Ramos (cell line): Measurements from ENCODE around the gene FDXR.
"Not testable (repeated sequence)": the region's sequence is repeated elsewhere in the genome, so short reads cannot be mapped to it uniquely, and the experiment has no call there.

Source experiments
- in situ Hi-C: fragments of 300-500 bp; cut with MboI; formaldehyde crosslinking; loops from one replicate; pipeline ENCODE4 v1.14.3; 2022; ENCODE audit warnings: low sequenced_read_pairs; ENCODE audit not compliant: unreplicated experiment

FDXR gene

DNA sequence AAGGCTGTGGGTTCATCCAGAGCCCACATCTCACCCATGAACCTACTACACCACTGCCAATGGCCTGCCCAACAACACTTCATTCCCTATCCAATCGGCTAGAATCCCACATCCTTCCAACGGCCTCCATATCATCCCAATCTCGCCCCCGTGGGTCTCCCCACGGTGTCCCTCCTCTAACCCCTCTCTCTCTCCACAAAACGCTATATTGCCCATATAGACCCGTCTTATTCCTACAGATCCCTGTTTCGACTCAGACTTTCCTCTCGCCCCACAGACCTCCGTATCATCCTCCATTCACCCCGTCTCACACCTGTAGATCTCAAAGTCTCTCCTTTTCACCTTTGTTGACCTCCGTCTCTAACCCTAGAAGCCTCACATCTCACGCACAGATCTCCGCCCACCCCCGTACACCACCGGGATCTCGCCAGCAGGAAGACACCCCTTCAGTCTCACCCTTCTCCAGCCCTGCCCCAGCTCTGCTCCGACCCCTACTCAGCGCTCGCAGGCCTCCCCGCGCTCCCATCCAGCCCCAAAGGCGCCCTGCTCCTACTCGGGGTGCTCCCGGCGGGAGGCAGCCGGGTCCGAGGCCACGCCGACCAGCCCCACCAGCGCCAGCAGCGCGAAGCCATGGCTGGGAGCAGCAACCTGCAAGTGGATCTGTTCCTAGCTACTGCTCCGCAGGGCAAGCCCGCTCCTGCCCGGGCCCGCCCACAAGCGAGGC lies at the start of gene FDXR:
Gene FDXR, minus strand, starts transcription at position 682 of the 724 bp plus-strand sequence. Its CDS starts 50 bp downstream, at position 632.
- in situ Hi-C loops: no loop called here

DNA sequence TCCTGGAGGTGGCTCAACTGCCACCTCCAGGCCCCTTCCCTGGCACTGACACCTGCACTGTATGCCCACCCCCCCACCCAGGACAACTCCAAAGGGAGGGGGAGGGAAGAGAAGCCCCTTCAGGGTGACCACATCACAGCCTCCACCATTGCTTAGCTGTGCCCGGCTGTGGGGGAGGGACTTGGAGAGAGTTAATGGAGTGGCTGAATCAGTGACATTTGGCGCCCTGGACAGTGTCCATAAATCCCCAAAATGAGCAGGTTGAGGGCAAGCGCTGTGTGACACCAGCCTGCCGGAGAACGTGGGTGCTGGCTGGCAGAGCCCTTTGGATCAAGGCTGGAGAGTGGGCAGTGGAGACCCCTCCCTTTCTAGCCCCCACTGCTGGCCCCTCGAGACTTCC lies 49.4 kb upstream of the FDXR start:
- in situ Hi-C loops: no loop called here

- in situ Hi-C loops: no loop called here
Observed at GRCh38 chr17:74921769-74922168, 49.0 kb upstream of the FDXR start.

- in situ Hi-C loops: no loop called here
Observed at GRCh38 chr17:74921026-74921681, 48.4 kb upstream of the FDXR start.

GRCh38 chr17:74920642-74921025 lies 47.8 kb upstream of the FDXR start:
- in situ Hi-C loops: no loop called here

DNA sequence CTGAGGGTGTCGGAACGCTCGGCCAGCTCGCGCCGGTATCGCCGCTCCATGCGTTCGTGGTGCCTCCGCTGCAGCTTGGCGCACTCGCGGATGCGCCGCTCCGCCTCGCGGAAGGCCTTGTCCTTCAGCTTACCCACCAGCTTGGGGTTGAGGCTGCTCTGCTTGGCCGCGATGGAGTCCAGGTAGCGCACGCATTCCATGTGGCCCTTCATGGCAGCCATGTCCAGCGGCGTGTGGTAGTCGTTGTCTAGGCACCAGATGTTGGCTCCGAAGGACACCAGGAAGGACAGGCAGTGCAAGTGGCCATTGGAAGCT lies 47.5 kb upstream of the FDXR start:
- in situ Hi-C loops: no loop called here

DNA sequence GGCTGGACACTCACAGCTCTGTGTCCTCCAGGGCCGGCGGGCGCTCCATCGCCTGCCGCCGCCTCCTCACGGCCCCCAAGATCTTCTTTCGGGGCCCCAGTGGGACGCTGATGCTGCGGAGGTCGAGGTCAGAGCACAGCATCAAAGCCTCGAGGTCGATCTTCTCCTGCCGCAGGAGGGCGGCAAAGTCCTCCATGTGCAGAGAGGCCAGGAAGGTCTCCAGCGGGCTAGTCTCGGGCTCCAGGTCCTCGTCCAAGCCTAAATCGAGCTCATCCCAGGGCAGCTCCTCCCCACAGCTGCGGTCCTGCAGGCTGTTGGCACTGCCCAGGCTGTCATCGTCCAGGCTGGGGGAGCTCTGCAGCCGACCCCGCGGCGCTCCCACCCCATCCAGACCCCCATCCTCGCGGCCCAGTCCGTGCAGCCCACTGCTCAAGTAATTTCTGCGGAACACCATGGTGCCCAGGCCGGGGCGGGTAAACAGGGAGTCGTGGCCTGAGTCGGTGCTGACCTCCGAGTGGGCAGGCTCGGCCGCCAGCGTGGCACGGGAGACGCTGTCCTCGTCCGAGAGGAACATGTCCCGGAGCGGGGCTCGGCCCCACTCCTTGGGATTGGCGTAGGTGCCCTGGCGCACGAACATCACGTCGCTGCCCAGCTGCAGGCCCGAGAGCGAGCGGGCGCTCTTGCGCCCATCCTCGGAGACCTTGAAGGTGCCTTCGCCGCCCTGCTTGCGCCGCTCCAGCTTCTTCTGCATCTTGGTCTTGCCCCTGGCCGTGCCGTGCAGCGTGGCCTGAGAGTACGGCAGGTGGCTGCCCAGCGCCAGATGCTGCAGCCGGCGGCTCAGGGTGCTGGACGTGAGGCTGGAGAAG lies 46.9 kb upstream of the FDXR start:
- in situ Hi-C loops: no loop called here

- in situ Hi-C loops: no loop called here
Observed at GRCh38 chr17:74918906-74919305, 46.1 kb upstream of the FDXR start.

DNA sequence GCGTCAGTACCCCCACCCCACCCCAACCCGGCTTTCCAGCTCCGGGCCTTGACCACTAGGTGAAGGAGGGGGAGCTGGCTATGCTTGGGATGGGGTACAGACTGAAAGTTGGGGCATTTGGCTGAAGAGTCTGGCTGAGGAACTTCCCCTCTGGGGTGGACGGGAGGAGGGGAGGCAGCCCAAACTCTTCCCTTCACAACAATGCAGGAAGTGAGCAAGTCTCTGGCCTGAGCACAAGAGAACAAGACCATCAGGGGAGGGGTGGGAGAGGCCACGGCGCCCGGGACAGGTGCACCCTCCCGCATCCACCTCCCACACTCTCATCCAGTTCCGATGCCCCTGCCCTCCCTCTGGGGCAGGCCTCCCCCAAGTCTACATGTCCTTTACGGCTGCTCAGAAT lies 44.6 kb upstream of the FDXR start:
- in situ Hi-C loops: no loop called here

DNA sequence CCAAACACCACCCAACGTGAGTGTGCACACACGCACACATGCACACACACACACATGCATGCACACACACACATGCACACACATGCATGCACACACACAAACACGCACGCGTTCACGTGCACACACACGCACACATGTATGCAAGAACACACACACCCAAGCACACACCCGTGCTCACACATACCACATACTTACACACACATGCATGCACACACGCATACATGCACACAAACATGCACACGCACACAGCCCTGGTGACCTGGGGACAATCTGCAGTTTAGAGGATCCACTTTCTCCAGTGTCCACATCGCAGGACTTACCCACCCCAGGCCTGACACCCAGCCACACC lies 44.0 kb upstream of the FDXR start:
- in situ Hi-C loops: no loop called here

GRCh38 chr17:74916136-74916850 lies 43.5 kb upstream of the FDXR start:
- in situ Hi-C loops: no loop called here

DNA sequence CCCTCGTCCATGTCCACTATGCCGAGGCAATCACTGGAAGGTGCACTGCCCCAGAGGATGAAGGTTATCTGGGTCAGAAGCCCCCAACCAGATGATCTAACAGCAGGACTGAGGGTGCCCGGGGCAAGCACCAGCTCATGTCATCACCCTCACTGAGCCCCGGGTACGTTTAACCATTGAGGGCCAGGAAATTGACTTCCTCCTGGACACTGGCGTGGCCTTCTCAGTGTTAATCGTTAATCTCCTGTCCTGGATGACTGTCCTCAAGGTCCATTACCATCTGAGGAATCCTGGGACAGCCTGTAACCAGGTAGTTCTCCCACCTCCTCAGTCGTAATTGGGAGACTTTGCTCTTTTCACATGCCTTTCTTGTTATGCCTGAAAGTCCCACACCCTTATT lies 38.6 kb upstream of the FDXR start:
- in situ Hi-C loops: not testable (repeated sequence)

DNA sequence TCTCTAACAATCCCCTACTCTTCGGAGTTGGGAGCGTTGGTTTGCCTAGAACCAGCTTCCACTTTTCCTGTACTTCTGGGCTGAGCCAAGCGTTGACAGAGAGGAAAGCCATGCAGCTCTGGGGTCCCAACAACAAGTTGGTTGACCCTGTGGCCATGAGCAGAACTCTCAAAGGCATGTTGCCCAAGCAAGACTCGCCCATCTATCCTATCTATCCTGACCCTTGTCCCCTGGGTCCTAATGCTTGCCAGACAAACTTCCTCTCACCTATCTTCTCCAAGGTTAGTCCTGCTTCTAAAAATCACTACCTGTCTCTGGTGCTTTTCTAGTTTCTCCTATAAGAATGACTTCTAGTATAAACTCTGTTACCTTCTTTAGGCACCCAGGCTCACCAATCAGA lies 36.3 kb upstream of the FDXR start:
- in situ Hi-C loops: not testable (repeated sequence)

DNA sequence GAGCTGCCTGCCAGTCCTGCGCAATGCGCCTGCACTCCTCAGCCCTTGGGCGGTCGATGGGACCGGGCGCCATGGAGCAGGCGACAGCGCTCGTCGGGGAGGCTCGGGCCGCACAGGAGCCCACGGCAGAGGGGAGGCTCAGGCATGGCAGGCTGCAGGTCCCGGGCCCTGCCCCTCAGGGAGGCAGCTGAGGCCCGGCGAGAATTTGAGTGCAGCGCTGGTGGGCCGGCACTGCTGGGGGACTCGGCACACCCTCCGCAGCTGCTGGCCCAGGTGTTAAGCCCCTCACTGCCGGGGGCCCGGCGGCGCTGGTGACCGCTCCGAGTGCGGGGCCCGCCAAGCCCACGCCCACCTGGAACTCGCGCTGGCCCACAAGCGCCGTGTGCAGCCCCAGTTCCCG lies 34.2 kb upstream of the FDXR start:
- in situ Hi-C loops: no loop called here

DNA sequence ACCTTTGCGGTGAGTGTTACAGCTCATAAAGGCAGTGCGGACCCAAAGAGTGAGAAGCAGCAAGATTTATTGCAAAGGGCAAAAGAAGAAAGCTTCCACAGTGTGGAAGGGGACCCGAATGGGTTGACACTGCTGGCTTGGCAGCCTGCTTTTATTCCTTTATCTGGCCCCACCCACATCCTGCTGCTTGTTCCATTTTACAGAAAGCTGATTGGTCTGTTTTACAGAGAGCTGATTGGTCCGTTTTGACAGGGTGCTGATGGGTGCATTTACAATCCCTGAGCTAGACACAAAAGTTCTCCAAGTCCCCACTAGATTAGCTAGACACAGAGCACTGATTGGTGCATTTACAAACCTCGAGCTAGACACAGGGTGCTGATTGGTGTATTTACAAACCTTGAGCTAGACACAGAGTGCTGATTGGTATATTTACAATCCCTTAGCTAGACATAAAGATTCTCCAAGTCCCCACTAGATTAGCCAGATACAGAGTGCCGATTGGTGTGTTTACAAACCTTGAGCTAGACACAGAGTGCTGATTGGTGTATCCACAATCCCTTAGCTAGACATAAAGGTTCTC lies 33.5 kb upstream of the FDXR start:
- in situ Hi-C loops: not testable (repeated sequence)

- in situ Hi-C loops: no loop called here
Observed at GRCh38 chr17:74904687-74905409, 32.1 kb upstream of the FDXR start.

GRCh38 chr17:74903671-74904070 lies 30.9 kb upstream of the FDXR start:
- in situ Hi-C loops: no loop called here

DNA sequence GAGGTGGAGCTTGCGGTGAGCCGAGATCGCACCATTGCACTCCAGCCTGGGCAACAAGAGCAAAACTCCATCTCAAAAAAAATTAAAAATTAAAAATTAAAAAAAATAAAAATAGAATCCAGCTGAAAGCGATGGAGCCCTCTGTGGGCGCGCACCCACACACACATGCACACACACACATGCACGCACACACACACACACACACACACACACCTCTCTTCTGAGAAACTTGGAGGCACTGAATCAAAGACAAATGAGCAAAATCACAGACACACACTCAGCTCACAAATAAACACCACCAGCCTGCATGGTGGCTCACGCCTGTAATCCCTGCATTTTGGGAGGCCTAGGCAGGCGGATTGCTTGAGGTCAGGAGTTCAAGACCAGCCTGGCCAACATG lies 30.2 kb upstream of the FDXR start:
- in situ Hi-C loops: no loop called here

- in situ Hi-C loops: no loop called here
Observed at GRCh38 chr17:74901353-74902135, 28.8 kb upstream of the FDXR start.
